Measurements from ENCODE around the gene LRRC45.

Gene LRRC45

DNA sequence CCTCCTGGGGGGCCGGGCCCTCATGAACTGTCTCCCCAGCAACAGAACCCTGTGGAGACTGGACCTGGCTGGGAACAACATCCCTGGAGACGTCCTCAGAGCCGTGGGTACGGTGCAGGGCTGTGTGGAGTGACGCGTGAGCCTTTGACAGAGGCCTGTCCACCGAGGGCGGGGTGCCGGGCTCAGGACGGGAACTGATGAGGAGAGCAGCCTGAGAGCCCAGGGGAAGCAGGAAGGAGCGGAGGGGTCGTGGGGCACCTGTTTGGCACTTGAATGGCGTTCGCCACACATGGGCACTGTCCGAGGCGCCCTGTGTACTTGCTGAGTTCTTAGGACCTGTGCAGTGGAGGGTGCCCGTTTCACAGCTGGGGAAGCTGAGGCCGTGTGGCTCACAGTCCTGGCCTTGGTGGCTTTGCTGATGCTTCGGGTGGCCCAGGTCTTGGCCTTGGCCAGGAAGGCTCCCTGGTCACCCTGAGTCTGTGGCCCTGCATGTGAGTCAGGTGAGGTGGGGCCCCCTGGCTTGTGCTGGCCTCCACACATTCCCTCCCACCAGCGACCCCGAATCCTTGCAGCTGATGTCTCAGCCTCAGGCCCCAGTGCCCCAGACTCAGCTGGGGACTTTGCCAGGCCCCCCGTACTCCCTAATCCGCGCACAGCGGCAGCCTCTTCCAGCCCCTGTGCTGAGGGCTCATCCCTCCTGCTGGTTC, 2.4 kb downstream of the LRRC45 start:
- no peaks in the 10 kb centered on the region for H3K9me3 ChIP-seq (ENCODE audit: control insufficient read depth, low read depth, low read length)
- no peak overlapping the region for H3K9ac ChIP-seq (ENCODE audit: low read length)
- H3K27ac ChIP-seq (ENCODE audit: low read length) = no peak overlapping the region
- H3K4me3 ChIP-seq (ENCODE audit: low read length) = no peak overlapping the region
- H3K4me1 ChIP-seq (ENCODE audit: control insufficient read depth, low read depth, low read length) = peaks cover 5% of the 10 kb centered on the region
- no peaks in the 10 kb centered on the region for H3K36me3 ChIP-seq (ENCODE audit: control insufficient read depth, low read depth, low read length)
- no peaks in the 10 kb centered on the region for H3K27me3 ChIP-seq (ENCODE audit: control insufficient read depth, insufficient read depth, low read length)

- Histone ChIP-seq H3K36me3 (ENCODE audit: control insufficient read depth, low read depth, low read length) (no peaks in the 10 kb centered on the region), H3K27ac (ENCODE audit: low read length) (no peak overlapping the region), H3K27me3 (ENCODE audit: control insufficient read depth, insufficient read depth, low read length) (no peaks in the 10 kb centered on the region), H3K4me1 (ENCODE audit: control insufficient read depth, low read depth, low read length) (no peaks in the 10 kb centered on the region), H3K9ac (ENCODE audit: low read length) (no peak overlapping the region), H3K4me3 (ENCODE audit: low read length) (no peak overlapping the region), H3K9me3 (ENCODE audit: control insufficient read depth, low read depth, low read length) (no peaks in the 10 kb centered on the region)
Observed at GRCh38 chr17:82028246-82028645, 5.1 kb downstream of the LRRC45 start.

DNA sequence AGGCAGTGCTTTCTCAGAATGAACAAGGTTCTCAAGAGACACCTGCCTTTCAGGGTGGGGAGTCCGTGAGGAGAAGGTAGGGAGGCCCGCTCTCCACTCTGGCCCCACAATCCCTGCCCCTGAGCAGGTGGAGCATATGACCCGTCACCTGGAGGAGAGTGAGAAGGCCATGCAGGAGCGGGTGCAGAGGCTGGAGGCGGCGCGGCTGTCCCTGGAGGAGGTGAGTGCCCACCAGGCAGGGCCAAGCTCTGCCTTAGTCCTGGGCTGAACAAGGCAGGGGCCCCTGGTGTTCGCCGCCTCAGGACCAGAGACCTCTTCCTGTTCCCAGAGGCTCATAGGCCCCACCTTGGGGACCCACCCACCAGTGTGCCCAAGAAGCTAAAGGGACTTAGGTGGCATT, 5.9 kb downstream of the LRRC45 start:
- H3K36me3 ChIP-seq (ENCODE audit: control insufficient read depth, low read depth, low read length) = no peaks in the 10 kb centered on the region
- no peak overlapping the region for H3K9ac ChIP-seq (ENCODE audit: low read length)
- no peak overlapping the region for H3K4me3 ChIP-seq (ENCODE audit: low read length)
- H3K4me1 ChIP-seq (ENCODE audit: control insufficient read depth, low read depth, low read length) = no peaks in the 10 kb centered on the region
- H3K27me3 ChIP-seq (ENCODE audit: control insufficient read depth, insufficient read depth, low read length) = no peaks in the 10 kb centered on the region
- H3K9me3 ChIP-seq (ENCODE audit: control insufficient read depth, low read depth, low read length) = no peaks in the 10 kb centered on the region
- no peak overlapping the region for H3K27ac ChIP-seq (ENCODE audit: low read length)

DNA sequence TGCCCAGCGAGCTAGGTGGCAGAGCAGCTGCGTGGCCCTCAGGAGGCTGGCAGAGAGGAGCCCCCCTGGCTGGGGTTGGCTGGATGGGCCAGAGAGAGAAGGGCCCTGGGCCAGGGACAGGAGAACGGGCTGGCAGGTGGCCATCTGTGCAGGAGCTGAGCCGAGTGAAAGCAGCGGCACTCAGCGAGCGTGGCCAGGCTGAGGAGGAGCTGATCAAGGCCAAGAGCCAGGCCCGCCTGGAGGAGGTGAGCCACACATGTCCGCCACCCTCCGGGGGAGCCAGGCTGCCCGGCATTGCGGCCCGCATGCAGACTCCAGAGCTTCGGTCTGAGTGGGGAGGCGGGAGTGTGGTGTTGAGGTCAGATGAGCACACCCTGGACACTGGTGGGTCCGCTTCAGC, 6.3 kb downstream of the LRRC45 start:
- Histone ChIP-seq H3K27ac (ENCODE audit: low read length) (no peak overlapping the region), H3K9me3 (ENCODE audit: control insufficient read depth, low read depth, low read length) (no peaks in the 10 kb centered on the region), H3K4me3 (ENCODE audit: low read length) (no peak overlapping the region), H3K9ac (ENCODE audit: low read length) (no peak overlapping the region), H3K36me3 (ENCODE audit: control insufficient read depth, low read depth, low read length) (no peaks in the 10 kb centered on the region), H3K4me1 (ENCODE audit: control insufficient read depth, low read depth, low read length) (no peaks in the 10 kb centered on the region), H3K27me3 (ENCODE audit: control insufficient read depth, insufficient read depth, low read length) (no peaks in the 10 kb centered on the region)

- Histone ChIP-seq H3K4me3 (ENCODE audit: low read length) (no peak overlapping the region), H3K4me1 (ENCODE audit: control insufficient read depth, low read depth, low read length) (no peaks in the 10 kb centered on the region), H3K27me3 (ENCODE audit: control insufficient read depth, insufficient read depth, low read length) (no peaks in the 10 kb centered on the region), H3K36me3 (ENCODE audit: control insufficient read depth, low read depth, low read length) (no peaks in the 10 kb centered on the region), H3K9me3 (ENCODE audit: control insufficient read depth, low read depth, low read length) (no peaks in the 10 kb centered on the region), H3K27ac (ENCODE audit: low read length) (no peak overlapping the region), H3K9ac (ENCODE audit: low read length) (no peak overlapping the region)
Observed at GRCh38 chr17:82029990-82030469, 6.9 kb downstream of the LRRC45 start.

GRCh38 chr17:82030470-82031302, 7.6 kb downstream of the LRRC45 start:
- no peaks in the 10 kb centered on the region for H3K27me3 ChIP-seq (ENCODE audit: control insufficient read depth, insufficient read depth, low read length)
- H3K27ac ChIP-seq (ENCODE audit: low read length) = no peak overlapping the region
- no peak overlapping the region for H3K9ac ChIP-seq (ENCODE audit: low read length)
- H3K4me1 ChIP-seq (ENCODE audit: control insufficient read depth, low read depth, low read length) = no peaks in the 10 kb centered on the region
- no peaks in the 10 kb centered on the region for H3K9me3 ChIP-seq (ENCODE audit: control insufficient read depth, low read depth, low read length)
- H3K36me3 ChIP-seq (ENCODE audit: control insufficient read depth, low read depth, low read length) = no peaks in the 10 kb centered on the region
- peak overlapping the region; percentile 56 for H3K4me3 ChIP-seq (ENCODE audit: low read length)

DNA sequence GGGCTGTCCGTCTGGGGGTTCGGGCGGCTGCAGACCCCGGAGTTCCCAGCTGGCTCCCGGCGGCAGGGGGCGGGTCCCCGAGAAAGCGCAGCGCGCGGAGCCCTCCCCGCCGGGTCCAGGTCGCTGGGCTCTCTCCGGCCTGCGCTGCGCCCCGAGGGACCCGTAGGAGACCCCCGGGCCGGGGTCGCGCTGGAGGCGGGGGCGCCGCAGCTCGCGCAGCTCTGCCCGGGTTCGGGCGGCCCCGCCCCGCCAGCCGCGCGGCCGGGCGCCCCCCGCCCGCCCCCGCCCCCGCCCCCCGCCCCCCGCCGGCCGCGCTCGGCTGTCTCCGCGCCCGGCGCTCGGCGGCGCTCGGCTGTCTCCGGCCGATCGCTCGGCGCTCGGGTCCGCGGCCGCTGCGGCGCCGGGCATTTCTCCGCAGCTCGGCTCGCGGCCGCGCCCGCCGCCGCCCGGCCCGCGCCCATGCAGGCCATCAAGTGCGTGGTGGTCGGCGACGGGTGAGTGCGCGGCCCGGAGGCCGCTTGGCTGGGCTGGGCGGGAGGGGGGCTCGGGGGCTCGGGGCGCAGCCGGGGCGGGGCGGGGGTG, 8.3 kb downstream of the LRRC45 start, which contains the start of gene RAC3:
RAC3 (plus strand) TSS at position 376 of the 582 bp plus-strand sequence; CDS start at position 460, 84 bp downstream.
- peak within 1 kb of the TSS; percentile 61 for H3K4me3 ChIP-seq (ENCODE audit: low read length)
- no peaks in the 10 kb centered on the region for H3K4me1 ChIP-seq (ENCODE audit: control insufficient read depth, low read depth, low read length)
- no peaks in the 10 kb centered on the region for H3K36me3 ChIP-seq (ENCODE audit: control insufficient read depth, low read depth, low read length)
- H3K9me3 ChIP-seq (ENCODE audit: control insufficient read depth, low read depth, low read length) = no peaks in the 10 kb centered on the region
- peak within 1 kb of the TSS; percentile 48 for H3K9ac ChIP-seq (ENCODE audit: low read length)
- H3K27ac ChIP-seq (ENCODE audit: low read length) = no peak within 1 kb of the TSS
- no peaks in the 10 kb centered on the region for H3K27me3 ChIP-seq (ENCODE audit: control insufficient read depth, insufficient read depth, low read length)

- Histone ChIP-seq H3K4me1 (ENCODE audit: control insufficient read depth, low read depth, low read length) (no peaks in the 10 kb centered on the region), H3K9me3 (ENCODE audit: control insufficient read depth, low read depth, low read length) (no peaks in the 10 kb centered on the region), H3K36me3 (ENCODE audit: control insufficient read depth, low read depth, low read length) (no peaks in the 10 kb centered on the region), H3K27me3 (ENCODE audit: control insufficient read depth, insufficient read depth, low read length) (no peaks in the 10 kb centered on the region), H3K9ac (ENCODE audit: low read length) (peak overlapping the region; percentile 48), H3K27ac (ENCODE audit: low read length) (no peak overlapping the region), H3K4me3 (ENCODE audit: low read length) (peak overlapping the region; percentile 61)
Observed at GRCh38 chr17:82031885-82032627, 9.0 kb downstream of the LRRC45 start.

DNA sequence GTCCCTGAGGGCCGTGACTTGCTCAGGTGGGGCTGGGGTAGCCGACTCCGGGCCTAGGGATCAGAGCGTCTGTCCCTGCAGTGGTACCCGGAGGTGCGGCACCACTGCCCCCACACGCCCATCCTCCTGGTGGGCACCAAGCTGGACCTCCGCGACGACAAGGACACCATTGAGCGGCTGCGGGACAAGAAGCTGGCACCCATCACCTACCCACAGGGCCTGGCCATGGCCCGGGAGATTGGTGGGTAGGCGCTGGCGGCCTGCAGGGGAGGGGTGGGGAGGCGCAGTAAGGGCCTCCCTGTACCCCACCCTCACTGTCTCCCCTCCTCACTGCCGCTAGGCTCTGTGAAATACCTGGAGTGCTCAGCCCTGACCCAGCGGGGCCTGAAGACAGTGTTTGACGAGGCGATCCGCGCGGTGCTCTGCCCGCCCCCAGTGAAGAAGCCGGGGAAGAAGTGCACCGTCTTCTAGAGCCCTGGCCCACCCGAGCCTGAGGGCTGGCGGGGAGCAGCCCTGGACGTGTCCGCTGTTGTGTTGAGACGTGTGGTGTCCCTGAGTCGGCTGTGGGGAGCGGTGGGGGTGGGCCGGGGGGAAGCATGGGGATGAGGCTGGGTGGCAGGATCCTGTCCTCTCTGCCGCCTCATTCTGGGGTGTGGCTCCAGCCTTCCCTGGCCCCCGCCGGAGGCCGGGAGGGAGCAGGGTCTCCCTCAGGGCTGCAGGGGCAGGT, 10.4 kb downstream of the LRRC45 start:
- H3K9me3 ChIP-seq (ENCODE audit: control insufficient read depth, low read depth, low read length) = no peaks in the 10 kb centered on the region
- no peaks in the 10 kb centered on the region for H3K36me3 ChIP-seq (ENCODE audit: control insufficient read depth, low read depth, low read length)
- H3K4me3 ChIP-seq (ENCODE audit: low read length) = no peak overlapping the region
- no peak overlapping the region for H3K27ac ChIP-seq (ENCODE audit: low read length)
- peaks cover 4% of the 10 kb centered on the region for H3K4me1 ChIP-seq (ENCODE audit: control insufficient read depth, low read depth, low read length)
- no peak overlapping the region for H3K9ac ChIP-seq (ENCODE audit: low read length)
- H3K27me3 ChIP-seq (ENCODE audit: control insufficient read depth, insufficient read depth, low read length) = no peaks in the 10 kb centered on the region

DNA sequence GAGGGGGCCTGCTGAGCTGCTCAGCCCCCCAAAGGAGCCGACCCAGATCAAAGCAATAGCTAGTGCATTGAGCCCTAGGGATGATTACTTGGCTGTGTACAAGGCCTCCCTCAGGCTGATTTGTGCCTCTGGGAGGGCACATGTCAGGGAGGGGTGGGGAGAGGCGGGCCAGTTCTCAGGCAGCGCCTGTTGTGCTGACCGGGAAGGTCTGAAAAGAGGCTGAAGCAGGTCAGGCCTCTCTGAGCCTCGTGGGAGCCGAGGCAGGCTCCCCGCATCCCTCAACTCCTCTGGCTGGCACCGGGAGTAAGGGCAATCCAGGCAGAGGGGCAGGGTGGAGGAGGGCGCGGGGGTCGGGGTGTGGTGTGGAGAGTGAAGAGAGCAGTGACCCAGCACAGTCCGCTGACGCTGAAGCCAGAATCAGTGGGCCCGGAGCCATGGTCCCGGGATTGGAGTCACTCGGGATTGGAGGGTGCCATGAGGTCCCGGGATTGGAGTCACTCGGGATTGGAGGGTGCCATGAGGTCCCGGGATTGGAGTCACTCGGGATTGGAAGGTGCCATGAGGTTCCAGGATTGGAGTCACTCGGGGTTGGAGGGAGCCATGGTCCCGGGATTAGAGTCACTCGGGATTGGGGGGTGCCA, 11.4 kb downstream of the LRRC45 start:
- Histone ChIP-seq H3K27ac (ENCODE audit: low read length) (no peak overlapping the region), H3K4me1 (ENCODE audit: control insufficient read depth, low read depth, low read length) (peaks cover 4% of the 10 kb centered on the region), H3K36me3 (ENCODE audit: control insufficient read depth, low read depth, low read length) (no peaks in the 10 kb centered on the region), H3K4me3 (ENCODE audit: low read length) (no peak overlapping the region), H3K27me3 (ENCODE audit: control insufficient read depth, insufficient read depth, low read length) (no peaks in the 10 kb centered on the region), H3K9me3 (ENCODE audit: control insufficient read depth, low read depth, low read length) (no peaks in the 10 kb centered on the region), H3K9ac (ENCODE audit: low read length) (no peak overlapping the region)

All from iPS-18a (cell line).